GM12874 (cell line): ENCODE measurements around the gene TMEM109.

ENCODE experiments used
- TF ChIP-seq, protein P1 (sequence below): IDR thresholded peaks from 2 replicates; pipeline ENCODE4 v1.5.1; 2011; ENCODE audit warnings: low read depth, mild to moderate bottlenecking, control low read depth, low read length, moderate library complexity; ENCODE audit not compliant: insufficient read depth

TMEM109 gene

DNA sequence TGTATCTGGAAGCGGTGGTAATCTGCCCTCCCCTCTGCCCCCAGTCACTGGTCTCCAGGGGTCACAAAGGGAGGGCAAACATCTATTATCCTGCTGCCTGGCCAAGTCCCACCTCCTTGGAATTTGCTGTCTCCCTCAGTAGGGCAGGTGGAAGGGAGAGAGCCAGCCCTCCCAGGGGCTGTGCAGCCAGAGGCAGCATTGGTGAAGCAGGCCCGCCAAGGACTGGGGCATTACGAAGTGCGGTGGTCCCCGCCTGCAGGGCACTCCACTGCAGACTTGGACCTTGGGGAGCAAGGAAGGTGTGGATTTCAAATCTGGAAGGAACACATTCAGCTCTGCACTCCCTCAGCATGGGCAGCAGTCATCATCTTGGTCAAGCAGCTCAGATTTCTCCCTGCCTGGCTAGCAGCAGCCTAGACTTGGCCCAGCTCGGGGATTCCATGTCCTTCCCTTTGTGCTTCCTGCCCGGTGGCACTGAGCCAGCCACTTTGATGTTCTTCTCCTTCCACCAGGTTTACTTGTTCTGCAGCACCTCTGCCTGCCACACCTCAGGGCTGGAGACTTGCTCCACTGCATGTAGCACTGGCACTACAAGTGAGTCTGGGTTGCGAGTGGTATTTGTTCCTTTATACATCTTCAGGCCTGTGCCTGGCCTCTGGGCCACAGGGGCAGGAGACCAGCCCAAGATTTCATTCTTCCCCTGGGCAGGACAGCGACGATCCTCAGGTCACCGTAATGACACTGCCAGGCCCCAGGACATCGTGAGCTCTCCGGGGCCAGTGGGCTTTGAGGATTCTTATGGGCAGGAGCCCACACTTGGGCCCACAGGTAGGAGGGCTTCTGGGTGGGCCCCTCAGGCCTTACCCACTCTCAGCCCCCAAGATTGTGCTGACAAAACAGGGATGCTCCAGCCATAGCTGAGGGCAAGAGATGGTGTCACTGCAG, 39.3 kb upstream of the TMEM109 start:
- TF ChIP-seq, protein P1, sequence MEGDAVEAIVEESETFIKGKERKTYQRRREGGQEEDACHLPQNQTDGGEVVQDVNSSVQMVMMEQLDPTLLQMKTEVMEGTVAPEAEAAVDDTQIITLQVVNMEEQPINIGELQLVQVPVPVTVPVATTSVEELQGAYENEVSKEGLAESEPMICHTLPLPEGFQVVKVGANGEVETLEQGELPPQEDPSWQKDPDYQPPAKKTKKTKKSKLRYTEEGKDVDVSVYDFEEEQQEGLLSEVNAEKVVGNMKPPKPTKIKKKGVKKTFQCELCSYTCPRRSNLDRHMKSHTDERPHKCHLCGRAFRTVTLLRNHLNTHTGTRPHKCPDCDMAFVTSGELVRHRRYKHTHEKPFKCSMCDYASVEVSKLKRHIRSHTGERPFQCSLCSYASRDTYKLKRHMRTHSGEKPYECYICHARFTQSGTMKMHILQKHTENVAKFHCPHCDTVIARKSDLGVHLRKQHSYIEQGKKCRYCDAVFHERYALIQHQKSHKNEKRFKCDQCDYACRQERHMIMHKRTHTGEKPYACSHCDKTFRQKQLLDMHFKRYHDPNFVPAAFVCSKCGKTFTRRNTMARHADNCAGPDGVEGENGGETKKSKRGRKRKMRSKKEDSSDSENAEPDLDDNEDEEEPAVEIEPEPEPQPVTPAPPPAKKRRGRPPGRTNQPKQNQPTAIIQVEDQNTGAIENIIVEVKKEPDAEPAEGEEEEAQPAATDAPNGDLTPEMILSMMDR, result no peak

DNA sequence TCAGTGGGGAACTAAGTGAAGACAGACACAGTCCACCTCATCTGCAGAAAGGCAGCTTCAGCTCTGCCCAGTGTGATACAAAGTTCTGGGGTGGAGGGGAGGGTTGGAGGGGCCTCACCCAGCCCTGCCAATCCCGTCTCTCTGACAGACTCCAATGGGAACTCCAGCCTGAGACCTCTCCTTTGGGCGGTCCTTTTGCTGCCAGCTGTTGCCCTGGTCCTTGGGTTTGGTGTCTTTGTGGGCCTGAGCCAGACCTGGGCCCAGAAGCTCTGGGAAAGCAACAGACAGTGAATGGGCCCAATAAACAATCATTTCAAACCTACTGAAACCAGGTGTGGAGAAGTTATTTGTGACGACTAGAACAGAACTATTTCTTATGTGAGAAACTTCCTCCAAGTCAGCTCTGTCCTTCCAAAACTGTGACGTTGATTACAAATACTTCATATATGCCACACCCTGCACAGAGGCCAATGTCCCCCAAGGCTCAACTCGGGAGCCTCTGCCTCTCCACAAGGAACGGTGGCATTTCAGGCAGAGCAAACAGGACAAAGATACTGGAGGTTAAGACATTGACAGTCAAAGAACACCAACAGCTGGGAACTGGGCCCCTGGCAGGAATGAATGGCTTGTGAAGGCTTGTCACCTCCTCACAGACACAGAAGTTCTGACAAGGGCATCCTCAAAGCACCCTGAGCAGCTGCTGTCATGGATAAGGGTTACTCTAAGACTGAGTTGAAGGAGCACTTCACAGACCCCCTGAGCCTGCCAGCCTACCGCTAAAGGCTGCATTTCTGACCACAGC, 38.4 kb upstream of the TMEM109 start:
- TF ChIP-seq, protein P1, result no peak

DNA sequence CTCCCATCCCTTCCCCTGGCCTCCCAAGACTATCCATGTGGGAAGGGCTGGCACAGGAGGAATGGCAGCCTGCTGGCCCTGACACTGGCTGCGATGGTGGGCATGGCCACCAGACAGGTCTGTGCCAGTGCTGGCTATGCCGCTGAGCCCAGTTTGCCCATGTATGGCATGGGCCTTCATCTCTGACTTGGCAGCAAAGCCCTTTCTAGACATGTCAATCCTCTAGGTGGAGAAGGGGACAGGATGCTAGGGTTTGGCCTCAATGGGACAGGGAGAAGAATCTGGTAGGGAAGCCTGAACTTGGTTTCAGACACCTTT, 37.8 kb upstream of the TMEM109 start:
- TF ChIP-seq, protein P1, result no peak

DNA sequence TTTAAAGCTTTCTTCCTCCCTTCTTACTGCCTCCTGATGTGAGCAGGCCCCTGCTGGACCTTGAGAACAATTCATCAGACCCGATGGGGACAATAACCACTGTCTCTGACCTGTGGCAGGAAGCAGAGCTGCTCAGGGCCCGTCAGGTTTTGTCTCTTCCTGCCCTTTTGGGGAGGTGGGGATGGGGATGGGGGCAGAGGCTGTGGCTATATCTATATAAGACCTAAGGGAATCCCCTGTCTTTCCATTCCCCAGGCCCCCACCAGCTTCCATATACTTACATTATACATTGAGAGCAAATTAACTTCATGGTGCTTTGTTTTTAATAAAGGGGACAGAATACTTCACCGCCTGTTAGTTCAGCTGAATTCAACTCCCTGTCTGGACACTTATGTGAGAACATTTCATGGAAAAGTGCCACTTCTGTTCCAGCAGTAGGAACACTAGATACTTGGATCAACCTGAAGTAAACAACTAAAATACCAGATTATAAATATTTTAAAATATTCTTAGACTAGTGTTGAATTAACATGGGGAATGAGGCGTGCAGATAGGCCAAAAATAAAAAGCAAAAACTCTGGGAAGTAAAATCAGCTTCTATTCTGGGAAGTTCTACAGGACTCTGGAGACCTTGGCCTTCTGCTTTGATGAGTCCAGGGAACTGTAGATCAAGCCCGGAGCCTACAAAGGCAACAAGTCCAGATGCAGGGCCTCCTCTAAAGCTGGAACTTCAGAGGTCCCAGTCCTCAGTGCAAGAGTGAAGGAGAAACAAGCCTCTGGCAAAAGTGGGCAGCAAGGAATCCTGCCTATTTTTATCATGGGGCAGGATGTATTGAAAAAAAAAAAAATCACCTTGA, 35.5 kb upstream of the TMEM109 start:
- TF ChIP-seq, protein P1, result no peak

DNA sequence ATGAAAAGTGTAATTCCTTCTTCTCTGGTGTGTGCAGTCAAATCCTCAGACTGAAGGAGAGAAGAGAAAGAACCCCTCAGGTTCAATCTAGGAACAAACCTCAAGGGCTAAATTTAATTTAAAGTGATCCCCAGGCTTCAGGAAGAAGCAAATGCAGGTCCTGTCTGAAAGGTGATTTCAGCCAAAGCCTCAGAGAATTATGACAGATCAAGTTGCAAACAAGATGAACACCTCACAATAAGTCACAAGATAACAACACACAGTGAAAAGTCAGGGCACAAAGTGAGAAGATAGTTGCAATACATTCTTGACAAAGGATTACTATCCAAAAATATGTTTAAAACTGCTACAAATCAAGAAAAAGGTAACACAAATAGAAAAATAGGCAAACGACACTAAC, 34.9 kb upstream of the TMEM109 start:
- TF ChIP-seq, protein P1, result no peak

DNA sequence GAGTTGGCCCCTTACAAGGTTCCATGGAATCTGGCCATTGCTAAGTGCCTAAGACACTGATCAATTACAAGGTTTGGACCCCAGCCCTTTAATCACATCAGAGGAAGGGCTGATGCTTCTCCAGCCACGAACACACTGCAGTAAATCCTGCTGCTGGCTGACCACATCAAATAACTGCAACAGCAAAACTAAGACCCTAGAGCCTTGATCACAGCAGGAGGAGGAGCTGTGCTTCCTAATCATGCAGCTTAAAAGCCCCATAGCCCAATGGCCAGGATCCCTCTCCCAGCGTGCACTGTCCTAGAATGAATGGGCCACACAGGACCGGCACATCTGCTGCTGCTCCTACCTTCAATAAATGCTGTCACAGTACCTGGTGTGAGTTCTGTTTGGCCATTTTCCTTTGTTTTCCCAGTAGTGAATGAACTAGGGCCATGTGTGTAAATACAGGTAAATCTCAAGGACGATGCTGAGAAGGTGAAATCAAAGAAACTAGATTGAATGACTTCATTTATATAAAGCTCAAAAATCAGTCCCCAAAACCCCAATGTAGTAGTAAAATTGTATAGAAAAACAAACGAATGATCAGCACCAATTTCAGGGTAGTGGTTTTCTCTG, 33.9 kb upstream of the TMEM109 start:
- TF ChIP-seq, protein P1, result no peak
